NCI-H748 (cell line): ENCODE measurements around the gene APOL3.
"Not testable (repeated sequence)": the region's sequence is repeated elsewhere in the genome, so short reads cannot be mapped to it uniquely, and the experiment has no call there.

Experiments
- DNase-seq: peaks from one replicate; lab custom pipeline; 2025; ENCODE audit not compliant: unreplicated experiment; lab: John Stamatoyannopoulos, UW

APOL3 gene

GRCh38 chr22:36193577-36193976 is 33.0 kb upstream of the APOL3 start:
- DNase-seq, result no peak

- no peak for DNase-seq
Observed at GRCh38 chr22:36193171-36193570, 32.6 kb upstream of the APOL3 start.

- DNase-seq, result no peak
Observed at GRCh38 chr22:36192542-36192941, 32.0 kb upstream of the APOL3 start.

- DNase-seq, result no peak
Observed at GRCh38 chr22:36191106-36191836, 30.7 kb upstream of the APOL3 start.

- DNase-seq, result not testable (repeated sequence)
Observed at GRCh38 chr22:36187862-36188261, 27.3 kb upstream of the APOL3 start.

GRCh38 chr22:36185828-36186624 is 25.5 kb upstream of the APOL3 start:
- DNase-seq, result no peak

- no peak for DNase-seq
Observed at GRCh38 chr22:36184433-36185025, 24.0 kb upstream of the APOL3 start.

GRCh38 chr22:36183446-36183845 is 22.9 kb upstream of the APOL3 start:
- no peak for DNase-seq

- DNase-seq, result no peak
Observed at GRCh38 chr22:36182857-36183256, 22.3 kb upstream of the APOL3 start.

- no peak for DNase-seq
Observed at GRCh38 chr22:36182056-36182455, 21.5 kb upstream of the APOL3 start.

- DNase-seq, result no peak
Observed at GRCh38 chr22:36180928-36181327, 20.4 kb upstream of the APOL3 start.

- peak; percentile 55 for DNase-seq
Observed at GRCh38 chr22:36180038-36180880, 19.7 kb upstream of the APOL3 start.

- no peak for DNase-seq
Observed at GRCh38 chr22:36177160-36177559, 16.6 kb upstream of the APOL3 start.

- no peak for DNase-seq
Observed at GRCh38 chr22:36175892-36176291, 15.3 kb upstream of the APOL3 start.

- DNase-seq, result no peak
Observed at GRCh38 chr22:36171941-36172340, 11.4 kb upstream of the APOL3 start.

- no peak for DNase-seq
Observed at GRCh38 chr22:36166518-36167220, 6.1 kb upstream of the APOL3 start.

GRCh38 chr22:36166086-36166485 is 5.5 kb upstream of the APOL3 start:
- no peak for DNase-seq

- no peak for DNase-seq
Observed at GRCh38 chr22:36165141-36165540, 4.6 kb upstream of the APOL3 start.

GRCh38 chr22:36164621-36165020 is 4.1 kb upstream of the APOL3 start:
- no peak for DNase-seq

GRCh38 chr22:36163497-36163896 is 2.9 kb upstream of the APOL3 start:
- DNase-seq, result no peak
